ENCODE data around the gene LRRTM4. TPM values are rescaled to one million over a fixed set of nuclear protein-coding genes. Genes with fewer than 3 reads are reported as not detected.

LRRTM4 gene
- total RNA-seq, 1 experiment from 2014 or later: 0.23 TPM

- no peaks in the 10 kb centered on the region for H3K4me1 ChIP-seq (ENCODE audit: control insufficient read depth, insufficient read depth, low read length)
- ChIA-PET POLR2A (no interaction called here), CTCF (no interaction called here)
- H3K27ac ChIP-seq (ENCODE audit: low read length): no peak overlapping the region
- DNase-seq (ENCODE audit: low read depth, low spot score) (no peak), ATAC-seq (no peak)
- H3K4me3 ChIP-seq (ENCODE audit: low read depth in 2 of 2, low read length in 2 of 2): no peak overlapping the region
- no TSS peak for BruUV-seq (replicated peaks)
- H3K27me3 ChIP-seq (ENCODE audit: control insufficient read depth, insufficient read depth, low read length): no peaks in the 10 kb centered on the region
- no peaks in the 10 kb centered on the region for H3K9me3 ChIP-seq (ENCODE audit: control insufficient read depth, insufficient read depth, low read depth, low read length)
- in situ Hi-C loops (cut with HindIII; ENCODE audit: low pct_unique_long_range_greater_than_20kb, low sequenced_read_pairs) (no loop called here), intact Hi-C loops (cut with micrococcal nuclease; ENCODE audit: unreplicated experiment) (no loop called here)
- no peak for TF ChIP-seq CTCF (IDR thresholded peaks at IDR 0.05)
- TF ChIP-seq REST (IDR thresholded peaks at IDR 0.05; ENCODE audit: insufficient read depth in 1 of 2, low read depth in 2 of 2, low read length in 1 of 2): no peak
- TF ChIP-seq POLR2AphosphoS5 (IDR thresholded peaks at IDR 0.05; ENCODE audit: low read depth, low read length): no peak
- no peak for TF ChIP-seq TCF7L2 (IDR thresholded peaks at IDR 0.05; ENCODE audit: low read depth, low read length)
- TF ChIP-seq SIN3A (IDR thresholded peaks at IDR 0.05; ENCODE audit: borderline replicate concordance, insufficient read depth, low read depth, low read length): no peak
- no peaks in the 10 kb centered on the region for H3K36me3 ChIP-seq (ENCODE audit: control insufficient read depth, insufficient read depth, low read length)
These were observed 594.1 kb downstream of the LRRTM4 start for GRCh38 chr2:76928026-76928425.

- DNase-seq (ENCODE audit: low read depth, low spot score) (no peak), ATAC-seq (no peak)
- intact Hi-C loops (cut with micrococcal nuclease; ENCODE audit: unreplicated experiment): no loop called here
- CTCF ChIA-PET: no interaction called here
- Histone ChIP-seq H3K36me3 (ENCODE audit: control insufficient read depth, insufficient read depth, low read length) (no peaks in the 10 kb centered on the region), H3K9me3 (ENCODE audit: control insufficient read depth, insufficient read depth, low read depth, low read length) (no peaks in the 10 kb centered on the region), H3K27me3 (ENCODE audit: control insufficient read depth, insufficient read depth, low read length) (no peaks in the 10 kb centered on the region), H3K4me1 (ENCODE audit: control insufficient read depth, insufficient read depth, low read length) (no peaks in the 10 kb centered on the region), H3K27ac (ENCODE audit: low read length) (no peak overlapping the region), H3K4me3 (ENCODE audit: low read depth in 2 of 2, low read length in 2 of 2) (no peak overlapping the region)
- TF ChIP-seq CTCF (IDR thresholded peaks at IDR 0.05): no peak
- no peak for TF ChIP-seq SIN3A (IDR thresholded peaks at IDR 0.05; ENCODE audit: borderline replicate concordance, insufficient read depth, low read depth, low read length)
- no peak for TF ChIP-seq POLR2AphosphoS5 (IDR thresholded peaks at IDR 0.05; ENCODE audit: low read depth, low read length)
- no peak for TF ChIP-seq REST (IDR thresholded peaks at IDR 0.05; ENCODE audit: insufficient read depth in 1 of 2, low read depth in 2 of 2, low read length in 1 of 2)
- TF ChIP-seq TCF7L2 (IDR thresholded peaks at IDR 0.05; ENCODE audit: low read depth, low read length): no peak
- BruUV-seq (replicated peaks): no TSS peak
- POLR2A ChIA-PET: no interaction called here
- in situ Hi-C loops (cut with HindIII; ENCODE audit: low pct_unique_long_range_greater_than_20kb, low sequenced_read_pairs): no loop called here
These were observed 601.2 kb downstream of the LRRTM4 start for GRCh38 chr2:76921006-76921405.
